Natural killer cell (primary cell): Measurements from ENCODE around the gene ARHGEF6. TPM values are rescaled to one million over a fixed set of nuclear protein-coding genes. Genes with fewer than 3 reads are reported as not detected.

ENCODE experiments used
- ATAC-seq, 3 donors: fragments of 150-1000 bp in 2 of 3; fragments of 200-7000 bp in 1 of 3; cut with Tn5 transposase; 1 replicate in 1 of 3; 2 replicates in 2 of 3; pipeline ENCODE4 v1.10.0; 2021; ENCODE audit warnings: mild to moderate bottlenecking in 2 of 3, moderate library complexity in 2 of 3
- DNase-seq, 2 donors: peaks; one replicate each; pipeline versions ENCODE4 v3.0.0 to v3.0.0-alpha.2; 2013 to 2021; ENCODE audit warnings: mixed read lengths in 1 of 2
- H3K27ac ChIP-seq: one replicate; pipeline ENCODE4 v1.5.1; 2013; ENCODE audit warnings: mild to moderate bottlenecking, low read length
- H3K27me3 ChIP-seq: one replicate; pipeline ENCODE4 v1.6.1; 2013; ENCODE audit warnings: low read length; ENCODE audit not compliant: control insufficient read depth, insufficient read depth
- H3K36me3 ChIP-seq: one replicate; pipeline ENCODE4 v1.6.1; 2013; ENCODE audit warnings: low read length; ENCODE audit not compliant: control insufficient read depth, insufficient read depth
- H3K4me1 ChIP-seq: one replicate; pipeline ENCODE4 v1.6.1; 2013; ENCODE audit warnings: low read length; ENCODE audit not compliant: control insufficient read depth, insufficient read depth
- H3K4me3 ChIP-seq: one replicate; pipeline ENCODE4 v1.5.1; 2013; ENCODE audit warnings: low read length
- H3K9me3 ChIP-seq: one replicate; pipeline ENCODE4 v1.6.1; 2013; ENCODE audit warnings: low read length; ENCODE audit not compliant: control insufficient read depth, insufficient read depth
- H3K27ac Mint-ChIP-seq, 2 donors: one replicate each; pipeline ENCODE4 v1.8.0; 2022; ENCODE audit warnings: mild to moderate bottlenecking in 2 of 2, mixed read lengths in 2 of 2, moderate library complexity in 1 of 2
- H3K27me3 Mint-ChIP-seq, 2 donors: one replicate each; pipeline ENCODE4 v1.8.0; 2022; ENCODE audit warnings: low read depth in 2 of 2, mixed read lengths in 2 of 2
- H3K36me3 Mint-ChIP-seq: one replicate; pipeline ENCODE4 v1.8.0; 2022; ENCODE audit warnings: mixed read lengths
- H3K4me1 Mint-ChIP-seq, 2 donors: one replicate each; pipeline ENCODE4 v1.8.0; 2022; ENCODE audit warnings: mixed read lengths in 2 of 2
- H3K4me3 Mint-ChIP-seq: one replicate; pipeline ENCODE4 v1.8.0; 2022; ENCODE audit warnings: mild to moderate bottlenecking, moderate library complexity, mixed read lengths
- H3K9me3 Mint-ChIP-seq, 2 donors: one replicate each; pipeline ENCODE4 v1.8.0; 2022; ENCODE audit warnings: mixed read lengths in 2 of 2
- WGBS: methylation state at CpG from one replicate; pipeline ENCODE4 v1.1.7; 2013; ENCODE audit warnings: missing lambda C conversion rate; ENCODE audit not compliant: insufficient coverage; 5-methylcytosine and 5-hydroxymethylcytosine counted together
- intact Hi-C: fragments of 100-400 bp; cut with micrococcal nuclease; formaldehyde crosslinking; loops from one replicate; pipeline ENCODE4 v1.14.2; 2022
- total RNA-seq, 4 donors: library from RNA; stranded (reverse); fragments of 120-200 nt in 1 of 4; gene quantifications; one replicate each; pipeline versions ENCODE4 v1.2.3 to v1.2.4, GENCODE V29; 2013 to 2022
- TF ChIP-seq, protein P1 (sequence below): fragments of 200-600 bp; IDR thresholded peaks from one replicate; pipeline ENCODE4 v1.8.0; 2022; ENCODE audit warnings: antibody characterized with exemption

Gene ARHGEF6
- total RNA-seq, 3 donors from 2014 or later (not counting 1 experiment from before 2014, with no cell fraction given): 55.5 to 78.8 (median 75.7) TPM

DNA sequence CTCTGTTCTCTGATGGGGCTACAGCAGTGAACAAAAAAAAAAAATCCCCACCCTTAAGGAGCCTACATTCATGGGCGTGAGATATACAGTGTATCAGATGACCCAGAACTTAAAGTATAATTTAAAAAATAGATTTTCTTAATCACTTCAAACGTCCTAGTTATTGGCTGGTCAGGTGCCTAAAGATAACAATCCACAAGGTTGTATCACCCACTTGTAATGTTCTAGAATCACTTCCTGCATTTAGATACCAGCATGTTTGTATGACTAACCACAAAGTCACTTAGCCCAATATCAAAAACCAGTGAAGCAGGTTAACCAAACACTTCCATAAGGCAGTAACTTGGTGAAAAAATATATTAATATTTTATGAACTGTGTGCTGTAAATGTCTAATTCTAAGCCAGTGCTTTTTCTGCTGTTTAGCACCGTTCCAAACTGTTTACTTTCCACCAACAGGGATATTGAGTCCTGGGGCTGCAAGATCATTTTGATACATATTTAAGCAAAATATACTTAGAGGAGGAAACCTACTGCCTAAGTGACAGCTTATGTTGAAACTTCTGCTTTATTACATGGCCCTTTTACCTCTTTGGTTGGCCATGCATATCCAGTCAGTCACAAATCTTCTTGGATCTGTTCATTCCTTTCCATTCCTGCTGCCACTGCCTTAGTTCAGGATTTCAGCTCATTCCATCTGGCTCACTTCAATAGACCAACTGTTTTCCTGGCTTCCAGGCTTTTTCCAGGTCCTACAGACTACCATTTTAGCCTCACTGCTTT is 89.5 kb downstream of the ARHGEF6 start:
- peaks cover 0 to 11% of the 10 kb centered on the region in 2 donors for H3K27me3 Mint-ChIP-seq
- ATAC-seq: peak; percentile 53 to 64 (median 56)
- TF ChIP-seq, protein P1, sequence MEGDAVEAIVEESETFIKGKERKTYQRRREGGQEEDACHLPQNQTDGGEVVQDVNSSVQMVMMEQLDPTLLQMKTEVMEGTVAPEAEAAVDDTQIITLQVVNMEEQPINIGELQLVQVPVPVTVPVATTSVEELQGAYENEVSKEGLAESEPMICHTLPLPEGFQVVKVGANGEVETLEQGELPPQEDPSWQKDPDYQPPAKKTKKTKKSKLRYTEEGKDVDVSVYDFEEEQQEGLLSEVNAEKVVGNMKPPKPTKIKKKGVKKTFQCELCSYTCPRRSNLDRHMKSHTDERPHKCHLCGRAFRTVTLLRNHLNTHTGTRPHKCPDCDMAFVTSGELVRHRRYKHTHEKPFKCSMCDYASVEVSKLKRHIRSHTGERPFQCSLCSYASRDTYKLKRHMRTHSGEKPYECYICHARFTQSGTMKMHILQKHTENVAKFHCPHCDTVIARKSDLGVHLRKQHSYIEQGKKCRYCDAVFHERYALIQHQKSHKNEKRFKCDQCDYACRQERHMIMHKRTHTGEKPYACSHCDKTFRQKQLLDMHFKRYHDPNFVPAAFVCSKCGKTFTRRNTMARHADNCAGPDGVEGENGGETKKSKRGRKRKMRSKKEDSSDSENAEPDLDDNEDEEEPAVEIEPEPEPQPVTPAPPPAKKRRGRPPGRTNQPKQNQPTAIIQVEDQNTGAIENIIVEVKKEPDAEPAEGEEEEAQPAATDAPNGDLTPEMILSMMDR: no peak
- peak overlapping the region; percentile 47 for H3K4me3 Mint-ChIP-seq
- no peak overlapping the region for H3K4me3 ChIP-seq
- H3K27ac Mint-ChIP-seq: peak overlapping the region; percentile 63 to 87
- peak in 1 of 2 donors; percentile 60 for DNase-seq
- no peaks in the 10 kb centered on the region for H3K27me3 ChIP-seq
- no CpG with 5 or more reads among the region's 3 CpGs for WGBS
- H3K9me3 Mint-ChIP-seq: no peaks in the 10 kb centered on the region
- peaks cover 46% of the 10 kb centered on the region for H3K4me1 ChIP-seq
- no peaks in the 10 kb centered on the region for H3K36me3 Mint-ChIP-seq
- H3K27ac ChIP-seq: peak overlapping the region; percentile 73
- peaks cover 7% of the 10 kb centered on the region for H3K36me3 ChIP-seq
- intact Hi-C loops: loop anchor here (5.0 to 10.0 kb wide), 3 partner anchors 54 to 196 kb away; partner anchors contain the start of gene HTATSF1
- peaks cover 45 to 52% of the 10 kb centered on the region in 2 donors for H3K4me1 Mint-ChIP-seq
- no peaks in the 10 kb centered on the region for H3K9me3 ChIP-seq

DNA sequence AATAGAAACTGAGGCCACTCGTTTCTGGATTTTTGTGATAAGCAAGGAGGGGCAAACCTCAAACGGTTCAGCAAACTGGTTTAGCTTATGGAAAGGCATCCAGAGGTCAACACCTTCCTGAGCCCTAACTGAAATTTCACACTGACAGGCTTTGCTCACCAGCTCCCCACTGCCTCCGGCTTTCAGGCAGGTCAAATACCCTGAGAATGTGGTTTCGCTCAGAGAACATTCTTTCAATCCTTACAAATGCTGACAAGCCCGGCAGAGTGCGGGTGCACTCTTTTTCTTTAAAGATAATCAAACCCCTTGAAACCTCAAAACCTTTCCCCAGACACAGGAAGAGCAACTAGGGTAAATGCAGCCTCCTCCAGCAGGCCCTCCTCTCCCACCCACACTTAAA is 91.3 kb downstream of the ARHGEF6 start:
- no peaks in the 10 kb centered on the region for H3K9me3 ChIP-seq
- Mint-ChIP-seq H3K36me3 (no peaks in the 10 kb centered on the region), H3K27me3 (no peaks in the 10 kb centered on the region), H3K4me3 (peak overlapping the region; percentile 26), H3K4me1 (peaks cover 42 to 47% of the 10 kb centered on the region in 2 donors), H3K27ac (peak overlapping the region; percentile 63 to 87), H3K9me3 (no peaks in the 10 kb centered on the region)
- TF ChIP-seq, protein P1: no peak
- 26% methylated on average over 6 of the region's 6 CpGs for WGBS
- peaks cover 44% of the 10 kb centered on the region for H3K4me1 ChIP-seq
- no peaks in the 10 kb centered on the region for H3K27me3 ChIP-seq
- H3K36me3 ChIP-seq: peaks cover 16% of the 10 kb centered on the region
- peak overlapping the region; percentile 59 for H3K27ac ChIP-seq
- no peak overlapping the region for H3K4me3 ChIP-seq
- intact Hi-C loops: no loop called here
- ATAC-seq (no peak), DNase-seq (peak in 1 of 2 donors; percentile 49)

DNA sequence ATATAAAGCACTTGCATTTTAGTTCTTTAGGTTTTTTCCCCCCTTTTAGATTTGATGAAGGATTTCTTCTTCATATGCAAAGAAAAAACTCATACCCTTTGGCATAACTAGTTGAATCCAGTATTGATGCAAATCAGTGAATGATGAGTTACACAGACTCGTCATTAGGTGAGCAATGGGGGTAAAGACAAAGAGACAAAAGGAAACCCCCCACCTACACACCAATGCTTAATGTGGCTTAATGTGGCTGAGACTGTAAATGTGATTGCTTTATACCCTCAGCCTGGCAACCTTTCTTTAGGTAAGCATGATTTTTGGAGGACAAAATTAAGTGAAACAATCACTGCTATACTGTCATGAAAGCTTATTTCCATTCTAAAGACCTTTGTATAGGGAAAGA is 93.3 kb downstream of the ARHGEF6 start:
- H3K36me3 ChIP-seq: peaks cover 28% of the 10 kb centered on the region
- no peak for ATAC-seq
- Mint-ChIP-seq H3K4me1 (peaks cover 33 to 36% of the 10 kb centered on the region in 2 donors), H3K36me3 (no peaks in the 10 kb centered on the region), H3K27ac (peak overlapping the region; percentile 63 to 87), H3K9me3 (no peaks in the 10 kb centered on the region), H3K4me3 (no peak overlapping the region), H3K27me3 (no peaks in the 10 kb centered on the region)
- H3K4me3 ChIP-seq: no peak overlapping the region
- peaks cover 34% of the 10 kb centered on the region for H3K4me1 ChIP-seq
- TF ChIP-seq, protein P1: no peak
- WGBS: no CpG with 5 or more reads among the region's 1 CpG
- intact Hi-C loops: no loop called here
- no peaks in the 10 kb centered on the region for H3K9me3 ChIP-seq
- DNase-seq: peak in 1 of 2 donors; percentile 71
- no peaks in the 10 kb centered on the region for H3K27me3 ChIP-seq
- H3K27ac ChIP-seq: no peak overlapping the region
